Erythroblast (primary cell): ENCODE results near the gene OGN.

ENCODE experiments used
- GATA1 ChIP-seq: IDR thresholded peaks from 2 replicates; pipeline ENCODE4 v1.6.1; 2011; ENCODE audit warnings: low read depth, mild to moderate bottlenecking, control low read depth, low read length, moderate library complexity
- POLR2A ChIP-seq: IDR thresholded peaks from 2 replicates; pipeline ENCODE4 v1.6.1; 2011; ENCODE audit warnings: mild to moderate bottlenecking, low read length

GRCh38 chr9:92392690-92393089, 11.7 kb downstream of the OGN start:
- no peak for TF ChIP-seq POLR2A
- no peak for TF ChIP-seq GATA1
